WTC11 (cell line): ENCODE data around the gene STRA6. TPM values are rescaled to one million over a fixed set of nuclear protein-coding genes. Genes with fewer than 3 reads are reported as not detected.

Source experiments
- ATAC-seq: fragments of 200-7000 bp; cut with Tn5 transposase; 2 replicates; pipeline ENCODE4 v1.10.0; 2021; ENCODE audit warnings: mild to moderate bottlenecking, moderate library complexity
- CTCF ChIA-PET: fragments of 300-600 bp; sonication (Branson Sonifier 250); formaldehyde crosslinking; loops from one replicate; lab custom pipeline; 2021; ENCODE audit warnings: antibody characterized with exemption; lab: Charles Lee
- POLR2A ChIA-PET: fragments of 350-600 bp; sonication (Branson Sonifier 250); formaldehyde crosslinking; loops from one replicate; lab custom pipeline; 2021; ENCODE audit warnings: antibody characterized with exemption; lab: Charles Lee
- DNase-seq: peaks from one replicate; pipeline ENCODE4 v3.0.0; 2021; ENCODE audit warnings: low spot score
- H3K27ac Mint-ChIP-seq: 2 replicates; pipeline ENCODE4 v1.8.0; 2021; ENCODE audit warnings: mixed read lengths
- H3K27me3 Mint-ChIP-seq: 2 replicates; pipeline ENCODE4 v1.8.0; 2021; ENCODE audit warnings: low read depth, mild to moderate bottlenecking, moderate library complexity, mixed read lengths
- H3K36me3 Mint-ChIP-seq: 2 replicates; pipeline ENCODE4 v1.8.0; 2021; ENCODE audit warnings: mixed read lengths
- H3K4me1 Mint-ChIP-seq: 2 replicates; pipeline ENCODE4 v1.8.0; 2022; ENCODE audit warnings: mixed read lengths
- H3K4me3 Mint-ChIP-seq: 2 replicates; pipeline ENCODE4 v1.8.0; 2021; ENCODE audit warnings: mild to moderate bottlenecking, moderate library complexity, mixed read lengths
- H3K9me3 Mint-ChIP-seq: 2 replicates; pipeline ENCODE4 v1.8.0; 2021; ENCODE audit warnings: mixed read lengths
- AFF4 ChIP-seq: sonication (generic); formaldehyde crosslinking; IDR thresholded peaks from 2 replicates; pipeline ENCODE4 v1.8.1; 2023; ENCODE audit warnings: mild to moderate bottlenecking, missing genetic modification reagents, borderline replicate concordance
- FOXP1 ChIP-seq: sonication (generic); formaldehyde crosslinking; IDR thresholded peaks from 2 replicates; pipeline ENCODE4 v1.8.0; 2022; ENCODE audit warnings: missing genetic modification reagents, mild to moderate bottlenecking, moderate library complexity, borderline replicate concordance
- IRF2 ChIP-seq: sonication (generic); formaldehyde crosslinking; IDR thresholded peaks from 2 replicates; pipeline ENCODE4 v1.8.0; 2022; ENCODE audit warnings: low read depth, missing genetic modification reagents, borderline replicate concordance
- JUN ChIP-seq: sonication (generic); formaldehyde crosslinking; IDR thresholded peaks from 2 replicates; pipeline ENCODE4 v1.8.0; 2023; ENCODE audit warnings: mild to moderate bottlenecking, missing genetic modification reagents
- SP1 ChIP-seq: sonication (generic); formaldehyde crosslinking; conservative IDR thresholded peaks from 2 replicates; pipeline ENCODE4 v1.8.1; 2022; ENCODE audit warnings: missing genetic modification reagents
- total RNA-seq: library from RNA; stranded (reverse); gene quantifications from 3 replicates; pipeline ENCODE4 v1.2.3, GENCODE V29; 2021
- TF ChIP-seq, protein P1 (sequence below): sonication (generic); formaldehyde crosslinking; IDR thresholded peaks from 2 replicates; pipeline ENCODE4 v1.8.1; 2022; ENCODE audit warnings: mild to moderate bottlenecking, missing genetic modification reagents, moderate library complexity, borderline replicate concordance
- TF ChIP-seq, protein P2 (sequence below): sonication (generic); formaldehyde crosslinking; IDR thresholded peaks from 2 replicates; pipeline ENCODE4 v1.8.1; 2023; ENCODE audit warnings: mild to moderate bottlenecking, missing genetic modification reagents, moderate library complexity
- TF ChIP-seq, protein P3 (sequence below): sonication (generic); formaldehyde crosslinking; IDR thresholded peaks from 2 replicates; pipeline ENCODE4 v1.8.0; 2022; ENCODE audit warnings: mild to moderate bottlenecking, missing genetic modification reagents
- TF ChIP-seq, protein P4 (sequence below): sonication (generic); formaldehyde crosslinking; IDR thresholded peaks from 2 replicates; pipeline ENCODE4 v1.8.0; 2022; ENCODE audit warnings: mild to moderate bottlenecking, missing genetic modification reagents

The STRA6 gene
- total RNA-seq, 1 experiment from 2014 or later, result 23.2 TPM

DNA sequence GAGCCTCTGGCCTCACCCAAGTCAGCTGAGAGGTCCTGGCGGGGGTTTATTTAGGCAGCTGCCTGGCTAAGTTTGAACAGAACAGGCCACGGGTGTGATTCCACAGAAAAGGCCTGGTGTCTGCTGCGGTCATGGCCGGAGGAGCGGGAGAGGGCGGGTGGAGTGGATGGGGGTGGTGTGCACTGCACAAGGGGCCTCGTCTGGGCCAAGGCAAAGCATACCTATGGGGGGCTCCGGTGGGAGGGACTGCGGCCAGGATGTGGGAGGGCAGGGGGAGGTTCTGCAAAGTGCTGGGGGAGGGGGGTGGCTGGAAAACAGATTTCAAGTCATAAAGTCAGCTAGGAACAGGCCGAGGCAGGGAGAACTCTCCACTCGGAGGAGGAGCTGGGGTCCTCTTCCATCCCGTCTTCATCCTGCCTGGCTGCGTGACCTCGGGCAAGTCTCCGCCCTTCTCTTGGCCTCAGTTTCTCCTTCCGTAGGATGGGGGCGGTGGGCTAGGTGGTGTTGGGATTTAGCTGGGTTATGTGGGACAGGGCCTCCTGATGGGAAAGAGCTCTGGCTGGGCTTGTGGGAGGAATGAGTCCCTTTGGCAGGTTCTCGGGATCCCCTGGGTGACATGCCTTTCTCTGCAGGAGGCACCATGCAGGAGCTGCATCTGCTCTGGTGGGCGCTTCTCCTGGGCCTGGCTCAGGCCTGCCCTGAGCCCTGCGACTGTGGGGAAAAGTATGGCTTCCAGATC lies 28.2 kb downstream of the STRA6 start:
- H3K27me3 Mint-ChIP-seq, result peaks cover 3% of the 10 kb centered on the region; the same call in 1 of the 2 replicates
- TF ChIP-seq, protein P1, sequence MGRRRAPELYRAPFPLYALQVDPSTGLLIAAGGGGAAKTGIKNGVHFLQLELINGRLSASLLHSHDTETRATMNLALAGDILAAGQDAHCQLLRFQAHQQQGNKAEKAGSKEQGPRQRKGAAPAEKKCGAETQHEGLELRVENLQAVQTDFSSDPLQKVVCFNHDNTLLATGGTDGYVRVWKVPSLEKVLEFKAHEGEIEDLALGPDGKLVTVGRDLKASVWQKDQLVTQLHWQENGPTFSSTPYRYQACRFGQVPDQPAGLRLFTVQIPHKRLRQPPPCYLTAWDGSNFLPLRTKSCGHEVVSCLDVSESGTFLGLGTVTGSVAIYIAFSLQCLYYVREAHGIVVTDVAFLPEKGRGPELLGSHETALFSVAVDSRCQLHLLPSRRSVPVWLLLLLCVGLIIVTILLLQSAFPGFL (CRISPR knock-in tag), result no peak
- TF ChIP-seq JUN (CRISPR knock-in tag) (no peak), SP1 (CRISPR knock-in tag) (0 out of 2 replicates have a peak, but pooled peaks have one; percentile 28)
- TF ChIP-seq, protein P2, sequence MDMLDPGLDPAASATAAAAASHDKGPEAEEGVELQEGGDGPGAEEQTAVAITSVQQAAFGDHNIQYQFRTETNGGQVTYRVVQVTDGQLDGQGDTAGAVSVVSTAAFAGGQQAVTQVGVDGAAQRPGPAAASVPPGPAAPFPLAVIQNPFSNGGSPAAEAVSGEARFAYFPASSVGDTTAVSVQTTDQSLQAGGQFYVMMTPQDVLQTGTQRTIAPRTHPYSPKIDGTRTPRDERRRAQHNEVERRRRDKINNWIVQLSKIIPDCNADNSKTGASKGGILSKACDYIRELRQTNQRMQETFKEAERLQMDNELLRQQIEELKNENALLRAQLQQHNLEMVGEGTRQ (CRISPR knock-in tag), result no peak
- TF ChIP-seq, protein P3, sequence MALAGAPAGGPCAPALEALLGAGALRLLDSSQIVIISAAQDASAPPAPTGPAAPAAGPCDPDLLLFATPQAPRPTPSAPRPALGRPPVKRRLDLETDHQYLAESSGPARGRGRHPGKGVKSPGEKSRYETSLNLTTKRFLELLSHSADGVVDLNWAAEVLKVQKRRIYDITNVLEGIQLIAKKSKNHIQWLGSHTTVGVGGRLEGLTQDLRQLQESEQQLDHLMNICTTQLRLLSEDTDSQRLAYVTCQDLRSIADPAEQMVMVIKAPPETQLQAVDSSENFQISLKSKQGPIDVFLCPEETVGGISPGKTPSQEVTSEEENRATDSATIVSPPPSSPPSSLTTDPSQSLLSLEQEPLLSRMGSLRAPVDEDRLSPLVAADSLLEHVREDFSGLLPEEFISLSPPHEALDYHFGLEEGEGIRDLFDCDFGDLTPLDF (CRISPR knock-in tag), result no peak
- TF ChIP-seq, all 79 proteins: peak for 1
- H3K9me3 Mint-ChIP-seq, result no peaks in the 10 kb centered on the region
- H3K27ac Mint-ChIP-seq, result no peak overlapping the region
- H3K36me3 Mint-ChIP-seq, result no peaks in the 10 kb centered on the region
- ChIA-PET POLR2A (interaction anchor here (1.2 to 1.3 kb wide), 2 partner anchors 25 to 28 kb away, joined by 3 read pairs; partner anchors contain the start of gene STRA6), CTCF (interaction anchor here (1.1 to 3.8 kb wide), 8 partner anchors 28 to 209 kb away, joined by 3 to 21 read pairs (median 5); partner anchors contain the start of gene STRA6)
- peaks cover 55% of the 10 kb centered on the region for H3K4me1 Mint-ChIP-seq
- H3K4me3 Mint-ChIP-seq, result no peak overlapping the region
- DNase-seq (peak; percentile 17), ATAC-seq (no peak)

DNA sequence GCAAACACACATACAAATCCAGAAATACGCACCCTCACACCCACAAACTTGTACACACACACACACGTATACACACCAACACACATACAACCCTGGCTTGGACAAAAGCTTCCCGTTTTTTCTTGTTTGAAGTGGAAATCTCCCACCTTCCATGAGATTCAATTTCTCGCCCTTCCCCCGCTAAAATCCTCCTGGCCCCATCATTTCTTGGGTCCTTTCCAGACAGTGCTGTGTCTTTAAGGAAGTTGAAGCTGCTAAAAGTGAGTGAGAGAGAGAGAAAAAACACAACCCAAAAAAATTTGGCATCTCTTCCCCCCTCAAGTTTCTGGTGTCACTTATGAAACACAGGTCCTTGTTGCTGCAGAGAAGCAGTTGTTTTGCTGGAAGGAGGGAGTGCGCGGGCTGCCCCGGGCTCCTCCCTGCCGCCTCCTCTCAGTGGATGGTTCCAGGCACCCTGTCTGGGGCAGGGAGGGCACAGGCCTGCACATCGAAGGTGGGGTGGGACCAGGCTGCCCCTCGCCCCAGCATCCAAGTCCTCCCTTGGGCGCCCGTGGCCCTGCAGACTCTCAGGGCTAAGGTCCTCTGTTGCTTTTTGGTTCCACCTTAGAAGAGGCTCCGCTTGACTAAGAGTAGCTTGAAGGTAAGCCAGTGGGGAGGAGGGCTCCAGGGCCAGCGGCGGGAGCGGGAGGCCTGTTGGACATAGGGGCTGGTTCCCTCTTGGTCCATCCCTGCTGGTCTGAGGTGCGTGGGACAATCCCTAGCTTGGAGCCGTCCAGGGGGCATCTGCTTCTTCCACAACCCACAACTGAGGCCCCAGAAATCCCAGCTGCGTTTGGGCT lies 29.0 kb downstream of the STRA6 start, which contains the start of gene ISLR:
ISLR (plus strand) TSS at position 331 of the 839 bp plus-strand sequence. CDS start 1,149 bp downstream, outside the sequence.
- H3K36me3 Mint-ChIP-seq, result no peaks in the 10 kb centered on the region
- peak; percentile 19 for DNase-seq
- ChIA-PET CTCF (interaction anchor here (0.7 to 3.8 kb wide), 12 partner anchors 12 to 208 kb away, joined by 3 to 21 read pairs (median 5); no protein-coding TSS in a partner anchor), POLR2A (interaction anchor here (1.3 kb wide), 1 partner anchor 29 kb away, joined by 3 read pairs; the partner anchor contains the start of gene STRA6)
- peaks cover 3% of the 10 kb centered on the region; the same call in 1 of the 2 replicates for H3K27me3 Mint-ChIP-seq
- H3K4me1 Mint-ChIP-seq, result peaks cover 52% of the 10 kb centered on the region
- H3K27ac Mint-ChIP-seq, result no peak within 1 kb of the TSS
- TF ChIP-seq, protein P4, sequence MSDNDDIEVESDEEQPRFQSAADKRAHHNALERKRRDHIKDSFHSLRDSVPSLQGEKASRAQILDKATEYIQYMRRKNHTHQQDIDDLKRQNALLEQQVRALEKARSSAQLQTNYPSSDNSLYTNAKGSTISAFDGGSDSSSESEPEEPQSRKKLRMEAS (CRISPR knock-in tag), result no peak
- TF ChIP-seq FOXP1 (CRISPR knock-in tag) (0 out of 2 replicates have a peak, but pooled peaks have one; percentile 20), IRF2 (CRISPR knock-in tag) (no peak), AFF4 (CRISPR knock-in tag) (no peak)
- no peak within 1 kb of the TSS for H3K4me3 Mint-ChIP-seq
- no peak for ATAC-seq
- H3K9me3 Mint-ChIP-seq, result no peaks in the 10 kb centered on the region
